Spleen (tissue), 11 donors: Measurements from ENCODE around the gene TAB2. TPM values are rescaled to one million over a fixed set of nuclear protein-coding genes. Genes with fewer than 3 reads are reported as not detected.
A peak's percentile ranks its signal among the peaks of the same experiment; 100 is the strongest.

Source experiments
- DNase-seq: peaks from one replicate; pipeline ENCODE4 v3.0.0-alpha.2; 2020
- H3K27ac ChIP-seq, 8 donors: fragments of 200-600 bp; sonication (generic) in 7 of 8; 1 replicate in 4 of 8; 2 replicates in 4 of 8; pipeline versions ENCODE4 v1.5.0 to v1.8.0; 2016 to 2021; ENCODE audit warnings: inconsistent platforms in 4 of 8, mild to moderate bottlenecking in 4 of 8, moderate library complexity in 1 of 8
- H3K27me3 ChIP-seq, 7 donors: fragments of 200-600 bp; sonication (generic) in 6 of 7; replicated peaks in 1 of 7; 1 replicate in 4 of 7; 2 replicates in 3 of 7; pipeline versions ENCODE4 v1.5.0 to v1.8.0; 2016 to 2021; ENCODE audit warnings: inconsistent platforms in 3 of 7, mild to moderate bottlenecking in 1 of 7
- H3K36me3 ChIP-seq, 6 donors: fragments of 200-600 bp; sonication (generic) in 5 of 6; 1 replicate in 4 of 6; 2 replicates in 2 of 6; pipeline versions ENCODE4 v1.5.0 to v1.8.0; 2016 to 2021; ENCODE audit warnings: inconsistent platforms in 2 of 6
- H3K4me1 ChIP-seq, 6 donors: fragments of 200-600 bp; sonication (generic) in 5 of 6; 1 replicate in 3 of 6; 2 replicates in 3 of 6; pipeline versions ENCODE4 v1.5.0 to v1.8.0; 2016 to 2021; ENCODE audit warnings: inconsistent platforms in 3 of 6
- H3K4me3 ChIP-seq, 8 donors: fragments of 200-600 bp; sonication (generic) in 7 of 8; 1 replicate in 4 of 8; 2 replicates in 4 of 8; pipeline versions ENCODE4 v1.5.0 to v1.8.0; 2016 to 2021; ENCODE audit warnings: inconsistent platforms in 4 of 8, mild to moderate bottlenecking in 4 of 8, moderate library complexity in 2 of 8
- H3K9me3 ChIP-seq, 8 donors: fragments of 200-600 bp; sonication (generic) in 7 of 8; 1 replicate in 4 of 8; 2 replicates in 4 of 8; pipeline versions ENCODE4 v1.5.0 to v1.8.0; 2016 to 2021; ENCODE audit warnings: inconsistent platforms in 4 of 8
- CTCF ChIP-seq, 11 experiments: fragments of 200-600 bp in 7 of 11; fragments of 450-650 bp in 4 of 11; sonication (generic) in 4 of 11; IDR thresholded peaks in 8 of 11; conservative IDR thresholded peaks in 3 of 11; 1 replicate in 7 of 11; 2 replicates in 4 of 11; pipeline versions ENCODE4 v1.4.0 to v1.8.0; 2016 to 2021; ENCODE audit warnings: antibody characterized with exemption in 11 of 11, inconsistent platforms in 4 of 11, mild to moderate bottlenecking in 1 of 11
- POLR2A ChIP-seq, 3 donors: fragments of 450-650 bp; IDR thresholded peaks; one replicate each; pipeline ENCODE4 v1.5.1; 2017; ENCODE audit warnings: antibody characterized with exemption in 3 of 3, mild to moderate bottlenecking in 1 of 3
- POLR2AphosphoS5 ChIP-seq, 3 donors: sonication (generic); formaldehyde crosslinking; IDR thresholded peaks; one replicate each; pipeline ENCODE4 v1.5.1; 2017; ENCODE audit warnings: antibody characterized with exemption in 3 of 3
- WGBS, 5 donors: extraction: QIAGEN DNeasy Blood & Tissue Kit in 3 of 5; methylation state at CpG; one replicate each; pipeline versions ENCODE4 v1.1.5 to v1.1.7; 2013 to 2018; 5-methylcytosine and 5-hydroxymethylcytosine counted together
- intact Hi-C: fragments of 100-400 bp; cut with DNase I; formaldehyde crosslinking; loops from one replicate; pipeline ENCODE4 v1.15.0; 2023; ENCODE audit warnings: low total_unique reads
- polyA plus RNA-seq, 3 donors: library from polyadenylated mRNA; stranded (reverse); fragments of 200-250 nt; gene quantifications; one replicate each; pipeline ENCODE4 v1.2.1, GENCODE V29; 2013
- total RNA-seq, 7 donors: library from RNA; depleted of rRNA in 3 of 7; stranded (reverse); fragments of >200 nt in 3 of 7; fragmentation: NEBNext Ultra II Directional in 4 of 7; extraction: Animal tissue kit (Norgen Biotek cat#: 25700) in 4 of 7; gene quantifications; one replicate each; pipeline versions ENCODE4 v1.1.0 to v1.2.1, GENCODE V29; 2016 to 2021
- donor health status: healthy with polysubstance abuse.
- donor health status: DM: no; HTN: no; CAD: no; lungs with moderate emphysema.
- donor health status: DM: no; HTN: no; CAD: no.
- donor health status: Bipolar disorder and iron deficiency.
- donor health status: healthy.
- donor health status: DM: no; HTN: no; CAD: no.
- donor health status: DM: yes; HTN: yes; CAD: no.

The TAB2 gene
- total and polyA plus RNA-seq, 10 donors = 15.4 to 84.1 (median 70.9) TPM

GRCh38 chr6:149314325-149314905 lies 3.1 kb upstream of the TAB2 start:
- H3K4me3 ChIP-seq = no peak overlapping the region
- no peak overlapping the region for H3K27ac ChIP-seq
- no peaks in the 10 kb centered on the region for H3K9me3 ChIP-seq
- no peak for DNase-seq
- WGBS, 5 donors = 85 to 100% (median 89%) methylated on average over 1 of the region's 1 CpG
- H3K4me1 ChIP-seq = peaks cover 3 to 26% (median 18%) of the 10 kb centered on the region in 6 donors
- no peak for TF ChIP-seq POLR2A (IDR thresholded peaks at IDR 0.05)
- TF ChIP-seq POLR2AphosphoS5 (IDR thresholded peaks at IDR 0.05) = no peak
- TF ChIP-seq CTCF (IDR thresholded peaks at IDR 0.05 in 8 of 11, conservative IDR thresholded peaks at IDR 0.05 in 3 of 11) = no peak
- intact Hi-C loops = no loop called here
- no peaks in the 10 kb centered on the region for H3K27me3 ChIP-seq
- no peaks in the 10 kb centered on the region for H3K36me3 ChIP-seq

- DNase-seq = no peak
- 37 to 40% (median 38%) methylated on average over 7 of the region's 7 CpGs for WGBS, 5 donors
These were observed 1.3 kb upstream of the TAB2 start for GRCh38 chr6:149316108-149316727.

GRCh38 chr6:149316740-149317643 lies 520 bp upstream of the TAB2 start:
- Histone ChIP-seq H3K4me3 (peak overlapping the region; percentile 78 to 85 (median 80)), H3K36me3 (no peaks in the 10 kb centered on the region), H3K27me3 (no peaks in the 10 kb centered on the region), H3K4me1 (peaks cover 27 to 52% (median 43%) of the 10 kb centered on the region in 6 donors), H3K27ac (peak overlapping the region; percentile 97 to 99 (median 98)), H3K9me3 (no peaks in the 10 kb centered on the region)
- peak; percentile 86 to 91 (median 90) for TF ChIP-seq POLR2AphosphoS5 (IDR thresholded peaks at IDR 0.05)
- peak in 2 of 3 donors; percentile 68 to 80 for TF ChIP-seq POLR2A (IDR thresholded peaks at IDR 0.05)
- TF ChIP-seq CTCF (IDR thresholded peaks at IDR 0.05 in 8 of 11, conservative IDR thresholded peaks at IDR 0.05 in 3 of 11) = peak in 5 of 11 experiments; percentile 14 to 40 (median 33)
- WGBS, 5 donors = 0 to 2% (median 0%) methylated on average over 43 to 96 of the region's 96 CpGs
- intact Hi-C loops = no loop called here
- peak; percentile 97 for DNase-seq

More at GRCh38 chr6:149316108-149316727, 1.3 kb upstream of the TAB2 start:
- TF ChIP-seq POLR2AphosphoS5 (IDR thresholded peaks at IDR 0.05) (no peak), POLR2A (IDR thresholded peaks at IDR 0.05) (no peak), CTCF (IDR thresholded peaks at IDR 0.05 in 8 of 11, conservative IDR thresholded peaks at IDR 0.05 in 3 of 11) (no peak)
- H3K4me3 ChIP-seq = peak overlapping the region; percentile 78 to 85 (median 80)
- no peaks in the 10 kb centered on the region for H3K9me3 ChIP-seq
- H3K4me1 ChIP-seq = peaks cover 20 to 44% (median 36%) of the 10 kb centered on the region in 6 donors
- no peaks in the 10 kb centered on the region for H3K27me3 ChIP-seq
- peak overlapping the region; percentile 97 to 99 (median 98) for H3K27ac ChIP-seq
- no peaks in the 10 kb centered on the region for H3K36me3 ChIP-seq
- intact Hi-C loops = no loop called here
